SU-DHL-6 (cell line): Measurements from ENCODE around the gene SHC3.

Source experiments
- EZH2phosphoT487 ChIP-seq: fragments of 200-600 bp; sonication (generic), shearing (Covaris generic); conservative IDR thresholded peaks from 2 replicates; pipeline ENCODE4 v1.6.1; 2018; ENCODE audit warnings: mild to moderate bottlenecking, antibody characterized with exemption, low read length, moderate library complexity, mixed read lengths
- TF ChIP-seq, protein P1 (sequence below): fragments of 200-600 bp; sonication (generic); IDR thresholded peaks from one replicate; pipeline ENCODE4 v1.5.1; 2017; ENCODE audit warnings: antibody characterized with exemption, mild to moderate bottlenecking, low read length, moderate library complexity; ENCODE audit not compliant: insufficient read depth, poor library complexity, severe bottlenecking

DNA sequence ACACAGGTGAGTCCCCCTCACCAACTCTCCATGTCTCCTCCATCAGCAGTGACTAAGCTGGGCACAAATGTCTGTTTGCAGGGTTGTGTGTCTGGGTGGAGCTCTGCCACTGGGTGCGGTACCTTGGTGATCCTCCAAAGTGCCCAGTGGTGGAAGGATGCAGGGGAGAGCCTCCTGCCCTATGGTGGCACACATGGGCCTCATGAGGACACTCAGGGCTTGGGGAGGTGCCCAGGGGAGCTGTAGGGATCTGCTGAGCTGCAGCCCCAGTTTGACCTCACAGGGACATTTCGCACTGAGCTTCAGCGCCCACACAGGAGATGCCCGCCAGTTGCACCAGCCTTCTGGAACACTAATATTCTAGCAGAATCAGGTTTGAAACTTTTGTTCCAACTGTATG lies 157.9 kb downstream of the SHC3 start:
- TF ChIP-seq, protein P1, sequence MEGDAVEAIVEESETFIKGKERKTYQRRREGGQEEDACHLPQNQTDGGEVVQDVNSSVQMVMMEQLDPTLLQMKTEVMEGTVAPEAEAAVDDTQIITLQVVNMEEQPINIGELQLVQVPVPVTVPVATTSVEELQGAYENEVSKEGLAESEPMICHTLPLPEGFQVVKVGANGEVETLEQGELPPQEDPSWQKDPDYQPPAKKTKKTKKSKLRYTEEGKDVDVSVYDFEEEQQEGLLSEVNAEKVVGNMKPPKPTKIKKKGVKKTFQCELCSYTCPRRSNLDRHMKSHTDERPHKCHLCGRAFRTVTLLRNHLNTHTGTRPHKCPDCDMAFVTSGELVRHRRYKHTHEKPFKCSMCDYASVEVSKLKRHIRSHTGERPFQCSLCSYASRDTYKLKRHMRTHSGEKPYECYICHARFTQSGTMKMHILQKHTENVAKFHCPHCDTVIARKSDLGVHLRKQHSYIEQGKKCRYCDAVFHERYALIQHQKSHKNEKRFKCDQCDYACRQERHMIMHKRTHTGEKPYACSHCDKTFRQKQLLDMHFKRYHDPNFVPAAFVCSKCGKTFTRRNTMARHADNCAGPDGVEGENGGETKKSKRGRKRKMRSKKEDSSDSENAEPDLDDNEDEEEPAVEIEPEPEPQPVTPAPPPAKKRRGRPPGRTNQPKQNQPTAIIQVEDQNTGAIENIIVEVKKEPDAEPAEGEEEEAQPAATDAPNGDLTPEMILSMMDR: no peak
- TF ChIP-seq EZH2phosphoT487: no peak
